Aorta (tissue), 5 donors: ENCODE measurements around the gene ZNF850. TPM values are rescaled to one million over a fixed set of nuclear protein-coding genes. Genes with fewer than 3 reads are reported as not detected.
"Not testable (repeated sequence)": the region's sequence is repeated elsewhere in the genome, so short reads cannot be mapped to it uniquely, and the experiment has no call there.

Experiments used
- ATAC-seq: fragments of 200-7000 bp; cut with Tn5 transposase; one replicate; pipeline ENCODE4 v1.9.1; 2022; ENCODE audit warnings: moderate library complexity; ENCODE audit not compliant: low FRiP score
- DNase-seq, 2 donors: peaks; one replicate each; pipeline ENCODE4 v3.0.0-alpha.2; 2020
- H3K27ac ChIP-seq, 2 donors: one replicate each; pipeline ENCODE4 v1.5.1; 2013; ENCODE audit warnings: low read length in 2 of 2, mild to moderate bottlenecking in 2 of 2, moderate library complexity in 2 of 2, control low read depth in 1 of 2, inconsistent platforms in 1 of 2, low read depth in 1 of 2
- H3K27me3 ChIP-seq, 2 donors: one replicate each; pipeline ENCODE4 v1.6.1; 2013; ENCODE audit warnings: control low read depth in 1 of 2, low read length in 1 of 2, mild to moderate bottlenecking in 1 of 2, moderate library complexity in 1 of 2; ENCODE audit not compliant: insufficient read depth in 2 of 2, control insufficient read depth in 1 of 2
- H3K36me3 ChIP-seq, 2 donors: one replicate each; pipeline ENCODE4 v1.6.1; 2013; ENCODE audit warnings: control low read depth in 1 of 2, low read length in 1 of 2, mild to moderate bottlenecking in 1 of 2; ENCODE audit not compliant: insufficient read depth in 2 of 2, control insufficient read depth in 1 of 2
- H3K4me1 ChIP-seq, 2 donors: one replicate each; pipeline ENCODE4 v1.6.1; 2013; ENCODE audit warnings: low read length in 2 of 2, control low read depth in 1 of 2, mild to moderate bottlenecking in 1 of 2, moderate library complexity in 1 of 2; ENCODE audit not compliant: insufficient read depth in 2 of 2, control insufficient read depth in 1 of 2
- H3K4me3 ChIP-seq, 2 donors: one replicate each; pipeline ENCODE4 v1.5.1; 2013; ENCODE audit warnings: low read length in 2 of 2, control low read depth in 1 of 2, mild to moderate bottlenecking in 1 of 2
- H3K9me3 ChIP-seq: one replicate; pipeline ENCODE4 v1.6.1; 2013; ENCODE audit warnings: mild to moderate bottlenecking, low read length; ENCODE audit not compliant: control insufficient read depth
- WGBS, 2 donors: extraction: QIAGEN DNeasy Blood & Tissue Kit; methylation state at CpG; one replicate each; pipeline ENCODE4 v1.1.7; 2013; 5-methylcytosine and 5-hydroxymethylcytosine counted together
- intact Hi-C, 2 donors: fragments of 100-400 bp; cut with DNase I; formaldehyde crosslinking; loops; one replicate each; pipeline versions ENCODE4 v1.14.2 to v1.15.0; 2022
- polyA plus RNA-seq, 2 donors: library from polyadenylated mRNA; stranded (reverse); fragments of 200-250 nt; gene quantifications; one replicate each; pipeline ENCODE4 v1.2.3, GENCODE V29; 2013
- total RNA-seq, 2 donors: library from RNA; stranded (reverse); fragmentation: NEBNext Ultra II Directional; extraction: Animal tissue kit (Norgen Biotek cat#: 25700); gene quantifications; one replicate each; pipeline ENCODE4 v1.2.1, GENCODE V29; 2021
- donor health status: healthy with polysubstance abuse.
- donor health status: Bipolar disorder and iron deficiency.
- donor health status: DM: no; HTN: no; CAD: no.
- donor health status: DM: no; HTN: no; CAD: no.
- donor health status: DM: yes; HTN: yes; CAD: no.

ZNF850 gene
- total and polyA plus RNA-seq, 4 donors = 0.13 to 4.2 (median 2.1) TPM

GRCh38 chr19:36736166-36736565 lies 36.4 kb downstream of the ZNF850 start:
- H3K4me1 ChIP-seq, intact Hi-C loops, H3K4me3 ChIP-seq, H3K36me3 ChIP-seq, ATAC-seq, H3K27me3 ChIP-seq, DNase-seq, H3K27ac ChIP-seq: not testable (repeated sequence)
- 42 to 60% methylated on average over 9 of the region's 9 CpGs for WGBS, 2 donors
- peaks cover 20% of the 10 kb centered on the region for H3K9me3 ChIP-seq

- peaks cover 9 to 22% of the 10 kb centered on the region in 2 donors for H3K36me3 ChIP-seq
Observed at GRCh38 chr19:36719687-36720556, 52.7 kb downstream of the ZNF850 start.

GRCh38 chr19:36709423-36709822 lies 63.2 kb downstream of the ZNF850 start:
- Histone ChIP-seq H3K27me3 (no peaks in the 10 kb centered on the region), H3K4me1 (no peaks in the 10 kb centered on the region), H3K4me3 (no peak overlapping the region), H3K9me3 (peaks cover 40% of the 10 kb centered on the region), H3K27ac (no peak overlapping the region), H3K36me3 (peaks cover 21 to 31% of the 10 kb centered on the region in 2 donors)
- no peak for ATAC-seq
- 72 to 88% methylated on average over 2 of the region's 2 CpGs for WGBS, 2 donors
- DNase-seq = no peak
- intact Hi-C loops = no loop called here

More at GRCh38 chr19:36719687-36720556, 52.7 kb downstream of the ZNF850 start:
- no peaks in the 10 kb centered on the region for H3K4me1 ChIP-seq
- H3K4me3 ChIP-seq = peak overlapping the region in 1 of 2 donors; percentile 36
- H3K27me3 ChIP-seq = no peaks in the 10 kb centered on the region
- ATAC-seq (no peak), DNase-seq (no peak)
- 97 to 98% methylated on average over 10 of the region's 10 CpGs for WGBS, 2 donors
- no peak overlapping the region for H3K27ac ChIP-seq
- intact Hi-C loops = no loop called here
- H3K9me3 ChIP-seq = peaks cover 21% of the 10 kb centered on the region

- WGBS, 2 donors = 79 to 85% methylated on average over 2 of the region's 2 CpGs
- peaks cover 30% of the 10 kb centered on the region for H3K9me3 ChIP-seq
- no peak for DNase-seq
Observed at GRCh38 chr19:36707134-36707533, 65.5 kb downstream of the ZNF850 start.

GRCh38 chr19:36688058-36688457 lies 84.5 kb downstream of the ZNF850 start:
- H3K9me3 ChIP-seq = peaks cover 3% of the 10 kb centered on the region
- peak overlapping the region; percentile 14 to 59 for H3K4me3 ChIP-seq
- H3K36me3 ChIP-seq = peaks cover 0 to 6% of the 10 kb centered on the region in 2 donors
- peaks cover 0 to 5% of the 10 kb centered on the region in 2 donors for H3K4me1 ChIP-seq
- no peak overlapping the region for H3K27ac ChIP-seq
- 6 to 8% methylated on average over 9 of the region's 9 CpGs for WGBS, 2 donors
- DNase-seq (no peak), ATAC-seq (no peak)
- intact Hi-C loops = no loop called here
- no peaks in the 10 kb centered on the region for H3K27me3 ChIP-seq

More at GRCh38 chr19:36707134-36707533, 65.5 kb downstream of the ZNF850 start:
- no peaks in the 10 kb centered on the region for H3K4me1 ChIP-seq
- no peak for ATAC-seq
- no peak overlapping the region for H3K4me3 ChIP-seq
- H3K27ac ChIP-seq = no peak overlapping the region
- no peaks in the 10 kb centered on the region for H3K27me3 ChIP-seq
- H3K36me3 ChIP-seq = peaks cover 12 to 15% of the 10 kb centered on the region in 2 donors
- intact Hi-C loops = no loop called here

- Histone ChIP-seq H3K4me3 (peak within 1 kb of the TSS; percentile 35 to 59), H3K27me3 (no peaks in the 10 kb centered on the region), H3K4me1 (peaks cover 0 to 5% of the 10 kb centered on the region in 2 donors), H3K27ac (no peak within 1 kb of the TSS), H3K9me3 (peaks cover 2% of the 10 kb centered on the region), H3K36me3 (peaks cover 0 to 3% of the 10 kb centered on the region in 2 donors)
- DNase-seq (peak; percentile 99), ATAC-seq (peak; percentile 99)
- WGBS, 2 donors = 0% methylated on average over 69 of the region's 69 CpGs
- intact Hi-C loops = no loop called here
Observed at GRCh38 chr19:36687214-36688056, 85.2 kb downstream of the ZNF850 start, which contains the start of gene ZNF567. Gene ZNF567 (plus strand): TSS chr19:36687612. CDS start chr19:36694868, 7,256 bp downstream.

GRCh38 chr19:36686365-36687213 lies 86.0 kb downstream of the ZNF850 start:
- H3K4me1 ChIP-seq = peaks cover 0 to 5% of the 10 kb centered on the region in 2 donors
- DNase-seq (no peak), ATAC-seq (peak; percentile 58)
- intact Hi-C loops = no loop called here
- 2 to 4% methylated on average over 20 of the region's 20 CpGs for WGBS, 2 donors
- peaks cover 1% of the 10 kb centered on the region for H3K9me3 ChIP-seq
- peak overlapping the region; percentile 35 to 59 for H3K4me3 ChIP-seq
- no peaks in the 10 kb centered on the region for H3K27me3 ChIP-seq
- peaks cover 0 to 2% of the 10 kb centered on the region in 2 donors for H3K36me3 ChIP-seq
- no peak overlapping the region for H3K27ac ChIP-seq

- Histone ChIP-seq H3K9me3 (peaks cover 1% of the 10 kb centered on the region), H3K36me3 (peaks cover 1 to 2% of the 10 kb centered on the region in 2 donors), H3K27me3 (no peaks in the 10 kb centered on the region), H3K4me1 (peaks cover 0 to 5% of the 10 kb centered on the region in 2 donors), H3K27ac (no peak overlapping the region), H3K4me3 (no peak overlapping the region)
- DNase-seq (no peak), ATAC-seq (no peak)
- WGBS, 2 donors = 90 to 91% methylated on average over 2 of the region's 2 CpGs
- intact Hi-C loops = no loop called here
Observed at GRCh38 chr19:36685835-36686234, 86.8 kb downstream of the ZNF850 start.
